Subcutaneous abdominal adipose tissue (tissue), 5 donors: ENCODE results near the gene MAPKAP1.

ENCODE experiments used
- H3K27ac ChIP-seq: one replicate; pipeline ENCODE4 v1.7.0; 2013; ENCODE audit warnings: low read depth, mild to moderate bottlenecking, inconsistent platforms, low read length, moderate library complexity
- H3K27me3 ChIP-seq, 5 donors: one replicate each; pipeline ENCODE4 v1.7.0; 2013; ENCODE audit warnings: low read length in 5 of 5, inconsistent platforms in 1 of 5; ENCODE audit not compliant: control insufficient read depth in 5 of 5, insufficient read depth in 4 of 5
- H3K36me3 ChIP-seq, 5 donors: one replicate each; pipeline ENCODE4 v1.7.0; 2013; ENCODE audit warnings: low read length in 5 of 5; ENCODE audit not compliant: control insufficient read depth in 5 of 5, insufficient read depth in 5 of 5
- H3K4me1 ChIP-seq, 5 donors: one replicate each; pipeline ENCODE4 v1.7.0; 2013; ENCODE audit warnings: low read length in 5 of 5, mild to moderate bottlenecking in 3 of 5, moderate library complexity in 1 of 5; ENCODE audit not compliant: control insufficient read depth in 5 of 5, insufficient read depth in 5 of 5
- H3K4me3 ChIP-seq, 5 donors: one replicate each; pipeline ENCODE4 v1.7.0; 2013; ENCODE audit warnings: low read length in 5 of 5, low read depth in 1 of 5
- H3K9ac ChIP-seq, 5 donors: one replicate each; pipeline ENCODE4 v1.7.0; 2013; ENCODE audit warnings: low read length in 5 of 5, mild to moderate bottlenecking in 4 of 5, moderate library complexity in 3 of 5
- H3K9me3 ChIP-seq, 5 donors: one replicate each; pipeline ENCODE4 v1.7.0; 2013; ENCODE audit warnings: low read length in 5 of 5; ENCODE audit not compliant: control insufficient read depth in 5 of 5
- donor health status: healthy.
- donor health status: healthy.
- donor health status: healthy.
- donor health status: healthy.
- donor health status: healthy.

MAPKAP1 gene

GRCh38 chr9:125492719-125493118 is 214.3 kb downstream of the MAPKAP1 start:
- Histone ChIP-seq H3K9me3 (no peaks in the 10 kb centered on the region), H3K4me1 (no peaks in the 10 kb centered on the region), H3K36me3 (peaks cover 0 to 5% (median 0%) of the 10 kb centered on the region in 5 donors), H3K9ac (no peak overlapping the region), H3K27ac (no peak overlapping the region), H3K27me3 (no peaks in the 10 kb centered on the region), H3K4me3 (no peak overlapping the region)

DNA sequence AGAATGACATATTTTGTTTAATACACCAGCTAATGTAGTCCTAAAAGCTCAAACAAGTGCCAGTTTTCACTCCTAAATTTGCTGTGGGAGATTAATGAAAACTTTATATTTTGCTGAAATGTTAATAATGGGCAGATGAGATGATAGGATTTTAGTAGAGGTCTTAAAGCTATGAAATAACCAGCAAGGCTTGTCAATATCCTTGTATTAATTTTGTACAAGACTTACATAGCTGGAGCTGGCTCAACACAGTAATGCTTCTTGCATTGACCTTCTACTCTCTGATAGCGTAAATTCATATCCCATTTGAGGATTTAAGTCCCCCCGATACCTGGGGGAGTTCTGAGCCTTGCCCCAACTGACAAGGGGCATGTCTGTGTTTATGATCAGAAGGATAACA is 219.2 kb downstream of the MAPKAP1 start:
- Histone ChIP-seq H3K36me3 (peaks cover 0 to 15% (median 8%) of the 10 kb centered on the region in 5 donors), H3K9me3 (no peaks in the 10 kb centered on the region), H3K4me1 (peaks cover 2 to 13% (median 9%) of the 10 kb centered on the region in 5 donors), H3K4me3 (no peak overlapping the region), H3K27ac (no peak overlapping the region), H3K9ac (no peak overlapping the region), H3K27me3 (no peaks in the 10 kb centered on the region)

- Histone ChIP-seq H3K4me3 (no peak overlapping the region), H3K27ac (no peak overlapping the region), H3K9me3 (no peaks in the 10 kb centered on the region), H3K36me3 (peaks cover 0 to 19% (median 11%) of the 10 kb centered on the region in 5 donors), H3K9ac (no peak overlapping the region), H3K27me3 (no peaks in the 10 kb centered on the region), H3K4me1 (peaks cover 2 to 13% (median 9%) of the 10 kb centered on the region in 5 donors)
These were observed 220.4 kb downstream of the MAPKAP1 start for GRCh38 chr9:125486576-125486975.

- Histone ChIP-seq H3K27ac (no peak overlapping the region), H3K9ac (no peak overlapping the region), H3K4me3 (no peak overlapping the region), H3K9me3 (no peaks in the 10 kb centered on the region), H3K36me3 (peaks cover 0 to 23% (median 15%) of the 10 kb centered on the region in 5 donors), H3K4me1 (peaks cover 2 to 13% (median 9%) of the 10 kb centered on the region in 5 donors), H3K27me3 (no peaks in the 10 kb centered on the region)
These were observed 220.9 kb downstream of the MAPKAP1 start for GRCh38 chr9:125486152-125486508.

DNA sequence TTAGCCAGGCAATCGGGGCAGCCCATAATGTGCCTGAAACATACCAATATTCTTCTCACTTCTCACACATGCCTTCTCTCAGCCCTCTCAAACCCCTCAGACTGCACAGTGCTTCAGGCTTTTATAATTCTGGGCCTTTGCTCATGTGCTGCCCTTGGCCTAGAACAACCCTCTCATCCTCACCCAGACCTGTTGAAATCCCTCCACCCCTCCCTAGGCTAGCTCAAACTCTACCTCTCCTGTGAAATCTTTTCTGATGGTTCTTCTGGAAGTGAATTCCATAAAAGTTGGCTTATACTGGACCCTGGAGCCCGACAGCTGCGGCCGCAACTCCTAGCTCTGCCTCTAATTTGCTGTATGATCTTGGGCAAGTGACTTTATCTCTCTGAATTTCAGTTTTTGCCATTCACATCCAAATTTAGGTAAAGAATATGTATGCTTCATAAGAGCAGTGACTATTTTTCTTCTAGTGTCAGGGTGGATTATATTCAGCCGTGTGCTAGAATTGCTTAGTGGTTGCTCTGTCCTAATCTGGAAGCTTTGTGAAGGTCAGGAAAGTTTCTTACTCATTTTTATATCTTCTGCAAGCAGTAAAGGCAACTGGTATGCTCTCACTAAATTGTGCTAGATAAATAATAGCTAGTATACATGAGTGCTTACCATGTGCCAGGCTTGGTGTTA is 221.4 kb downstream of the MAPKAP1 start:
- no peak overlapping the region for H3K27ac ChIP-seq
- H3K36me3 ChIP-seq, result peaks cover 0 to 27% (median 17%) of the 10 kb centered on the region in 5 donors
- no peak overlapping the region for H3K4me3 ChIP-seq
- H3K9me3 ChIP-seq, result no peaks in the 10 kb centered on the region
- peaks cover 2 to 13% (median 9%) of the 10 kb centered on the region in 5 donors for H3K4me1 ChIP-seq
- no peak overlapping the region for H3K9ac ChIP-seq
- H3K27me3 ChIP-seq, result no peaks in the 10 kb centered on the region

DNA sequence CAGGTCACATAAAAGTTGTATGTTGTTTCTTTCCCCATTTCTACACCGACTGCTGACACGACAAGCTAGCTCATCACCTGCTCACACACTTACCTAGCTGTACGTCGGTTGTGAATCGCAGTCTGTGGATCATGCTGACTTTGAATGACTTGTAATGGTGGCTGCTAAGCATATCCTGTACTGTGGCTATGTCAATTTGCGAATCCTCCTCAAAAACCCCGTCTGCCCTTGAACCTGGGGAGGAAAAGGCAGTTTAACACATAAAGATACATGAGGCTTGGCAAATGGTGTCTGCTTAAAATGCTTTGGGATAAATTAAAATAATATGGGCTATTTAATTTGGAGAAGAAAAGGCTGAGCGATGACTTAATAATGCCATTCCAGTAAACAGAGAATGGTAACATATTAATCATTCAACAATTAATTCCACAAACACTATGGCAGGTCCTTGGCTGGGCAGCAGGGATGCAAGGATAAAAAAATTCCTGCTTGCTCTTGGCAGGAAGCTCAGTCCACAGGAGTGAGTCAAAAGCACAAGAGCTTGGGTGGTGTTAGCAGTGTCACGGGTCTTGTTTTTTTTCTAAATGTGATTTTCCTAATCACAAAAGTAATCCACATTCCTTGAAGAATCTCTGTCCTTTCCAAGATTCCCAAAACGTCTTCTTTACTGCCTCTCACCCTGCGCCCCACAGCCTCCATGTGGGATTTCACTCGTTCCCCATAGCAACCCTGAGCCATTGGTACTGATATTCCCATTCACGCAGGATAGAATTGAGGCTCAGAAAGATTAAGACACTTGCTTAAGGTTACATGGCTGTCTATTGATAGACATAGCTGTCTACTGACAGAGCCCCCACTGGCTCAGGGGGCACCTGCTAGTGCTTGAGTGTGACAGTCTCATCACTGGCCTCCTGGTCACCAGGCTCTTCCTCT is 222.4 kb downstream of the MAPKAP1 start:
- no peak overlapping the region for H3K9ac ChIP-seq
- H3K36me3 ChIP-seq, result peaks cover 4 to 35% (median 25%) of the 10 kb centered on the region in 5 donors
- no peaks in the 10 kb centered on the region for H3K9me3 ChIP-seq
- H3K27me3 ChIP-seq, result no peaks in the 10 kb centered on the region
- H3K4me1 ChIP-seq, result peaks cover 2 to 13% (median 9%) of the 10 kb centered on the region in 5 donors
- no peak overlapping the region for H3K27ac ChIP-seq
- H3K4me3 ChIP-seq, result no peak overlapping the region

- H3K27me3 ChIP-seq, result no peaks in the 10 kb centered on the region
- H3K9ac ChIP-seq, result no peak overlapping the region
- no peaks in the 10 kb centered on the region for H3K9me3 ChIP-seq
- H3K36me3 ChIP-seq, result peaks cover 4 to 36% (median 27%) of the 10 kb centered on the region in 5 donors
- H3K4me3 ChIP-seq, result no peak overlapping the region
- H3K4me1 ChIP-seq, result peaks cover 2 to 13% (median 9%) of the 10 kb centered on the region in 5 donors
- no peak overlapping the region for H3K27ac ChIP-seq
These were observed 223.3 kb downstream of the MAPKAP1 start for GRCh38 chr9:125483697-125484096.

DNA sequence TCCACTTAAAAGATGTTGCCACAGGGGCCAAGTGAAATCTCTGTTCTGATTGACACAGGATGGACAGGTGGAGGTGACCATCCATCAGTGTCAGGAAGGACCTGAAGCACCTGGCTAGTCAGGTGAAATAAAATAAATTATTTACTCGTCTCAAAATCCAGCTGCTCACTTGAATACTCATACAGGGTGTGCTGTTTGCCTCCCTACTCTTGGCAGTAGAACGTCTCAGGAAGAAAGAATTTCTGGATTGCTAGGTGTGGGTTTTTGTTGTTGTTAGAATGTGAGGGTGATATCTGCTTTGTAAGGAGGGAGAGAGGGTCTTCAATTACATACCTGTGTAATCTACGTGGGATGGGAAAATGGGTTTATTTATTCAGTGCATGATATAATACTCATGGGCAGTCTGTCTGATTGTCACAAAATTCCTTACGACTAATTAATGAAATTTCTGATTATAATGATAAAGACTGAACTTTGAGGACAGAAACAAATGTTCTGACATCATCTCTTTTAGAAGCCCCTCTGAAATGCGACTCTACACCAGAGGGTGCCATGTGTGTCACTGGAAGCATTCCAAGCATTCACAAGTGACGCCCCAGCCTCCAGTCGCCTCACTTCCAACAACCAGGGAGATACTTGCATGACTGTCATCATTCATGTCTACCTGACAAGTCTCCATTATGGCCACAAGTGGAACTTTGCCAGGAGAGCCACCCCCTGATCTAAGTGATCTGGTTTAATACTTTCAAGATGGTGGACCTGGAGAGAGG is 227.0 kb downstream of the MAPKAP1 start:
- Histone ChIP-seq H3K36me3 (peaks cover 4 to 69% (median 42%) of the 10 kb centered on the region in 5 donors), H3K4me3 (no peak overlapping the region), H3K4me1 (peaks cover 0 to 4% (median 0%) of the 10 kb centered on the region in 5 donors), H3K27ac (no peak overlapping the region), H3K9ac (no peak overlapping the region), H3K9me3 (no peaks in the 10 kb centered on the region), H3K27me3 (no peaks in the 10 kb centered on the region)

- Histone ChIP-seq H3K27ac (no peak overlapping the region), H3K27me3 (no peaks in the 10 kb centered on the region), H3K9ac (no peak overlapping the region), H3K4me1 (peaks cover 0 to 15% (median 10%) of the 10 kb centered on the region in 5 donors), H3K4me3 (no peak overlapping the region), H3K36me3 (peaks cover 4 to 52% (median 31%) of the 10 kb centered on the region in 5 donors), H3K9me3 (no peaks in the 10 kb centered on the region)
These were observed 229.9 kb downstream of the MAPKAP1 start for GRCh38 chr9:125477089-125477544.
